Left forelimb (tissue), 1 donor: ENCODE results near the gene B4GALT2.

Source experiments
- DNase-seq: peaks from one replicate; pipeline ENCODE4 v3.0.0-alpha.2; 2018; ENCODE audit warnings: low spot score

B4GALT2 gene

DNA sequence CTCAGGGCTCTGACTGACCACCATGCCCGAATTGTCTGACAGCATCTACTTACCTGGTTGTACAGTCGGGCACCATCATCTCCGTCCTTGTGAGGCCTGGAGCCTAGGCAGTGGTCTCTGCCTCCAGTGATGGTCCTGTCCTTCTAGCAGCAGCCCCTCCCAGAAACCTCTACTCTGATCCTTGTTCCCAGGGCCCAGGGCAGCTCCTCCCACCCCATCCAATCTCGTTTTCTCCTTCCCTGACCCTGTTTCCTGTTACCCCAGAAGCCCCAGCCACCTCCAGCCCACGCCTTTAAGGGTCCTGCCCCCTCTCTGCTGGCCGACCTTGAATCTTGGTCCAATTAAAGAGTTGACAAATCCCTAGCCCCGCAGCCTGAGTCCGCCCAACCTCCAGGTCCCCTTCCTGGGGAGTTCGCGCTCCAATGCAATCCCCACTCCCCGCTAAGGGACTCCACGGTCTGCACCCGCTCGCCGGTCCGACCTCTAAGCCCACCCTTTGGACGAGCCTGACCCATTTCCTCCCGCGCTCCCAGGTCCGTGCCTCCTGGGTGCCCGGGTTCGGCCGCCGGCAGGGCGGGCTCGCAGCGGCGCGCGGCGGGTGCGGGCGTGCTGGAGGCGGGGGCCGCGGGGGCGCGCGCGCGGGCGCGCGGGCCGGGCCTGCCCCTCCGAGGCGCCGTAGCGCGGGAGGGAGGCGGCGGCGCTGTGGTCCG is at the start of gene B4GALT2:
B4GALT2 (plus strand) TSS at position 660 of the 710 bp plus-strand sequence. CDS start 1,951 bp downstream, outside the sequence.
- no peak for DNase-seq

GRCh38 chr1:43930168-43930948 is 48.7 kb upstream of the B4GALT2 start:
- DNase-seq: no peak

DNA sequence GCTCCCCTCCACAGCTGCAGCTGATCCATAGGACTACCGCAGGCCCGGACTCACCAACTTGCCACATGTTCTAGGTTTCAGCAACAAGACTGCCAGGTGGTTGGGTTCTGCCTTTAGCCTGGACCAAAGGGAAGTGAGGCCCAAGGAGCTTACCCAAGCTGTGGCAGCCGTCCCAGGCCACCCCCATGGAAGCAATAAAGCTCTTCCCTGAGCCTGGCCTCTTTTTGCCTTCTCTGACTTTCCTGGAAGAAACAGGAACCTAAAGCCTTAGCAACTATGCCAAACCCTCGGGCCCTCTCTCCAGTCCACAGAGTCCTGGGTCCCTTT is 48.1 kb upstream of the B4GALT2 start:
- DNase-seq: no peak

DNA sequence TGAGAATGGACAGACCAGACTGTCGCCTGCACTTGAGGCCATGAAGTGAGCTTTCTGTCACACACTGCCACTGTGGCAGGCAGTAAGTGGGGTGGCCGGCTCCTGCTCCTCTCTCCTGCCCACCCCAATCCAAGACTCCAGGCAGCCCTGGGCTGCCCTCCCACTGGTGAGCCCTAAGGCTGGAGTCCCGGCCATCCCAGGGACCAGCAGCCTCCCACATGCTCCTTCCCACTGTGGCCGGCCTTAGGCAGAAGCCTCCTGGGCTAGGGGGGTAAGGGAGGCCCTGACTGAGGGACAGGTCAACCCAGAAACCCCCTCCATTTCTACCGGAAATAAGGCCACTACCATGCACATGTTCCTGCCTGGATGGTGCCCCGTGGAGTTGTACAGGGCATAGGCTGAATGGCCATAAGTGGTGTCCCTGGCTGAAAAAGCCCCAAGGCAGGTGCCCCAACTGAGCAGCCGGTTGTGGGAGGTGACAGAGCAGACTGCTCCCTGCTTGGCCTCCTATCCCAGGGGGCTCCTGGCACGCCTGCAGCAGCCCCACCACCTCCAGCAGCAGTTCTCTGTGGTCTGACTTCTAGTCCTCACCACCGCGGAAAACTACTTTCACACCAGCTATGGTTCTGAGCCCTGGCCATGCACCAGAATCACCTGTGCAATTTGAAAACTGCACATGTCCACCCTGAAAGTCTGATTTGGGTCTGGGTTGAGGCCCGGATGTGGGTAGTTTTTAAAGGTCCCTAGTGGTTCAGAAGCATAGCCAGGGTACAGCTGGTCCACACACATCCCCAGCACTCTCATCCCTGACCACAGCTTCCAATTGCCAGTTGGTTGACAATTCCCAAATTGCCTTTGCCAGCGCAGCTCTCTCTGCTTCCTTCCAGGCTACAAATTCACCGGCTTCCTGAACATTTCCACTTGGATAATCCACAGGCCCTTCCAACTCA is 47.0 kb upstream of the B4GALT2 start:
- no peak for DNase-seq

DNA sequence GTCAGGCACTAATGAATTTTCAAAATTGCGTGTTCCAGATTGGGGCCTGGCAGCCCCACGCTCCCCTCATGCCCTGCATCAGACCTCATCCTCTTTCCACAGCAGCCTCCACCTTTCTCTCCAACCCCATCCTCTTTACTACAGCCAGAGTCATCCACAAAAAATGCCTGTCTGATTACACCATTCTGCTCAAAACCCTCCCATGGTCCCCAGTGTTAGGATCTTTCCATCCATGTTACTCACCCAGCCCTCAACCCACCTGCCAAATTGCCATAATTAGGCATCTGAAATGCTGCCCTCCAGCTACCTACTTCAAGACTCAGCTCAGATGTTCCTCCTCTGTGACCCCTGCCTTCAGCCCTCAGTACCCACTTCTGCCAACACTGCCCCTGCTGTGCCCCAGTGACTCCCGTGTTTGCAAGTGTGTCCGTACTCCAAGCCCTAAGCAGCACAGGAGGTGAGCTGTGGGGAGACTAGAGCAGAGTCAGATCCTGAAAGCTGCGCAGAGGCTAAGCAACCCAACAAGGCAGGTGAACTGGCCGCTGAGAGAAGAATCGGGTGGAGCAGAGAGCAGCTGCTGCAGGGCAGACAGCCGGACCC is 46.1 kb upstream of the B4GALT2 start:
- DNase-seq: no peak

DNA sequence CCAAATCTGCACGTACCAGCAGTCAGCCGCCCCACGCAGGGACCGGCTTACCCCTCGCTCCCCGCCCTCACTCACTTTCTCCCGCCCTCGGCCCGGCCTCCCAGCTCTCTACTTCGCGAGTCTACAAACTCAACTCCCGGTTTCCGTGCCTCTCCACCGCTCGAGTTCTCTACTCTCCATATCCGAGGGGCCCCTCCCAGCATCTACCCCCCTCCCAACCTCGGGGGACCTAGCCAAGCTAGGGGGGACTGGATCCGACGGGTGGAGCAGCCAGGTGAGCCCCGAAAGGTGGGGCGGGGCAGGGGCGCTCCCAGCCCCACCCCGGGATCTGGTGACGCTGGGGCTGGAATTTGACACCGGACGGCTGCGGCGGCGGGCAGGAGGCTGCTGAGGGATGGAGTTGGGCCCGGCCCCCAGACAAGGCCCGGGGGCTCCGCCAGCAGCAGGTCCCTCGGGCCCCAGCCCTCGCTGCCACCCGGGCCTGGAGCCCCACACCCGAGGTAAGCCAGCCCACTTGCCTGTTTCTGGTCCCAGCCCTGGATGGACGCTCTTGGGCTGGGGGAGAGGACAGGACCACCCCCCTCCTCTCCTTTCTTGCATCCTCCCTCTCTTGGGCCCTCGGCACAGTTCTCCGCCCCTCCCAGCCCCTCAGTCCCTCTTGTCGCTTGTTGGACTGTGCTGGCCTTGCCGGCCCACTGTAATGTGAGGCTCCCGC is 45.5 kb upstream of the B4GALT2 start, which contains the start of gene ARTN:
ARTN (plus strand) TSS at position 416 of the 715 bp plus-strand sequence. CDS start 1,856 bp downstream, outside the sequence.
- DNase-seq: no peak

DNA sequence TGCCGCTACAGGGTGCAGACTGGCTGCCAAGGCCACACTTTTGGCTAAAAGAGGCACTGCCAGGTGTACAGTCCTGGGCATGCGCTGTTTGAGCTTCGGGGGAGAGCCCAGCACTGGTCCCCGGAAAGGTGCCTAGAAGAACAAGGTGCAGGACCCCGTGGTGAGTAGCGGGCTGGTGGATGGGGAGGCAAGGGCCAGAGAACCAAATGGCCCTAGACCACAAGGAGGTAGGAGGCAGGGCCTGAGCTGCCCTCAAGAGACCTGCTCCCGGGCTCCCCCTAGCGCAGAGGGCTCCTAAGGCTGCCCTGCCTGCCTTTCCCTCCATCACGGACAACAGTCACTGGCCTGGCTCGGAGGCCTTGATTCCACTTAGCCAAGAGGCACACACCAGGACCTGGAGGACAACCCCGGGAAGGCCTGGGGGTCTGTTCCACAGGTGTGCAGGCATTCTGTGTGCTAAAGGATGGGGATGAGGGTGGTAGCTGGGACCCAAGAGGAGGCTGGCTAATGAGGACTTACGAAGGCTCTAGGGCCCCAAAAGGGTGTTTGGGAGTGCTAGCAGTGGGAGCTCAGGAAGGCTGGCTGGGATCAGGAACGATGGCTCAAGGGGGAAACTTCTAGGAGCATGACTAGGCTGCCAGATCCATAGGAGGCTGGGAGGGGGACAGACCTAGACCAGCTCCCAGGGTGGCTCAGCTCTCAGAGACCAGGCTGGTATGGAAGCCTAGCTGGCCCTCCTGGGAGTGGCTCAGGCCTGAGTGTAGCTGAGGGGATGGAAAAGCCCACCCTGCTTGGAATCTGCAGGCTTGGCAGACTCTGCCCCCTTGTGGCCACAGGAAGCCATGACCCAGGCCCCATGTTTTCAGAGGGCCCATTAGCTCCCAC is 44.7 kb upstream of the B4GALT2 start:
- peak; percentile 82 for DNase-seq

DNA sequence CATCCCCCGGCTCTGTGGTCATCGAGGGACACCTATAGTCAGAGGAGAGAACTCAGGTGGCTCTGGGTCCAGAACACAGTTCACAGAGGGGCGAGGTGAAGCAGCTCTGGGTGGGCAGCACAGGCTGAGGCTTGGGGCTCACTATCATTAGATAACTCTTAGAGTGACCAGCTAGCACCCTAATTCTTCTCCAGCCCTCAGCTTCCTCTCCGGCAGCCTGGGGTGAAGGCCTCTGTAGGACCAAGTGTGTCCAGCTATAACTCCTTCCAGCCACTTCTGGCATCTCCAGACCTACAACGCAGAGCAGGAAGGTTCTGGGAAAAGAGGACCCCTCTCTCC is 44.1 kb upstream of the B4GALT2 start:
- DNase-seq: no peak

DNA sequence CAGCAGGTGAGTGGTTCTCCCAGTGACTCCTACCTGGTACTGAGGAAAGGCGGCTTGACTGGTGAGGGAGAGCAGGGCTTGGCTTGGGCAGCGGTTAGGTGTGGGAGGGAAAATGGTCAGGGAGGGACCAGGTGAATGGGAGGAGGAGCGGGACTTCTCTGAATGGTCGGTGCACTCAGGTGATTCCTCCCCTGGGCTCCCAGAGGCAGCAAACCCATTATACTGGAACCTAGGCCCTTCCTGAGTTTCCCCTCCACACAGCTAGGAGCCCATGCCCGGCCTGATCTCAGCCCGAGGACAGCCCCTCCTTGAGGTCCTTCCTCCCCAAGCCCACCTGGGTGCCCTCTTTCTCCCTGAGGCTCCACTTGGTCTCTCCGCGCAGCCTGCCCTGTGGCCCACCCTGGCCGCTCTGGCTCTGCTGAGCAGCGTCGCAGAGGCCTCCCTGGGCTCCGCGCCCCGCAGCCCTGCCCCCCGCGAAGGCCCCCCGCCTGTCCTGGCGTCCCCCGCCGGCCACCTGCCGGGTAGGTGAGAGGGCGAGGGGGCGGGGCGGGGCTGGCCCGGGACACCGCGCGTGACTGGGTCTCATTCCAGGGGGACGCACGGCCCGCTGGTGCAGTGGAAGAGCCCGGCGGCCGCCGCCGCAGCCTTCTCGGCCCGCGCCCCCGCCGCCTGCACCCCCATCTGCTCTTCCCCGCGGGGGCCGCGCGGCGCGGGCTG is 43.1 kb upstream of the B4GALT2 start:
- no peak for DNase-seq

- no peak for DNase-seq
Observed at GRCh38 chr1:43936431-43937151, 42.4 kb upstream of the B4GALT2 start.

- DNase-seq: no peak
Observed at GRCh38 chr1:43937179-43937865, 41.7 kb upstream of the B4GALT2 start.

DNA sequence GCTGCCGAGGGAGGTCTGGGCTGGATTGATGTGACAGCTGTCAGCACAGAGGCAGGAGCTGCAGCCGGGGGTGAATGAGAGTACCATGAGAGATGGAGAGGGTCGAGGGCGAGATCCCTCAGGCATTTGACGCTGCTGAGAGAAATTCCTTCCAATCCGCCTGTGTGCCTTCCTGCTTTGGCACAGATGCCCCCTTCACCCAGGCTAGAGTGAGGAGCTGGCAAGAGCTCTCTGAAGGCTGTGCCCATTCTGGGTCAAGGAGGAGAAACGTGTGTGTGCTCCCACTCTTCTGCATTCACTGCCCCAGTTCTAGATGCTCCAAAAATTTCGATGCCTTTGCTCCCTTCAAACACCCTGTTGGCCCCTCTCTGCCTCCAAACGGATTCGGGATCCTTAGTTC is 40.6 kb upstream of the B4GALT2 start:
- no peak for DNase-seq

GRCh38 chr1:43938892-43939587 is 40.0 kb upstream of the B4GALT2 start:
- DNase-seq: no peak

- no peak for DNase-seq
Observed at GRCh38 chr1:43942411-43942810, 36.6 kb upstream of the B4GALT2 start.

GRCh38 chr1:43944860-43945259 is 34.1 kb upstream of the B4GALT2 start:
- DNase-seq: no peak

DNA sequence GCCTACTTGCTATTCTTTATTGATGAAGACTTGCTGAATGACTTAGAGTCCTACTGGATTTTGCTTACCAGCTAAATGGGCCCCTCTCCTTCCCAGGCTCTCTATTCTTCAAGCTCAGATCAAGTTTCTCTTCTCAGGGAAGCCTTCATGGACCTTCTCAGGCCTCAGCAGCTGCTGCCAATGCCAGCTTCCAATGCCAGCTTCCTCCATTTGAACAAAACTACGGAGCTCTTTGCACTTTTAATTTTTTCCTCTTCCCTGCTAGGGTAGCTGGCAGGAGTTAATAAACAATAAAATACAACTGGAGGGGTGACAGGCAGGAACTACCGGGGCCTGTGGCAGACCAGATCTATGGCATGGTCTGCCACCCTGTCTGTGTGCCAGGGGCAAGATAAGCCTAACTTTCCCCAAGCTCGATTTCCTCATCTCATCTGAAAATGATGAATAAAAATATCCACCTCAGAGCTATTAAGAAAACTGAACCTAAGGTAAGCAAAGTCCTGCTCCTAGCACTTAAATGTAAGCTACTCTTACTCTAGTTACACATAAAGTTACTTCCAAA is 33.3 kb upstream of the B4GALT2 start:
- no peak for DNase-seq
